ENCODE data around the gene SPTBN4. TPM values are rescaled to one million over a fixed set of nuclear protein-coding genes. Genes with fewer than 3 reads are reported as not detected.

SPTBN4 gene
- total and polyA plus RNA-seq, 2 donors (not counting 1 experiment from before 2014, with no cell fraction given): 1.3 to 6.6 TPM

DNA sequence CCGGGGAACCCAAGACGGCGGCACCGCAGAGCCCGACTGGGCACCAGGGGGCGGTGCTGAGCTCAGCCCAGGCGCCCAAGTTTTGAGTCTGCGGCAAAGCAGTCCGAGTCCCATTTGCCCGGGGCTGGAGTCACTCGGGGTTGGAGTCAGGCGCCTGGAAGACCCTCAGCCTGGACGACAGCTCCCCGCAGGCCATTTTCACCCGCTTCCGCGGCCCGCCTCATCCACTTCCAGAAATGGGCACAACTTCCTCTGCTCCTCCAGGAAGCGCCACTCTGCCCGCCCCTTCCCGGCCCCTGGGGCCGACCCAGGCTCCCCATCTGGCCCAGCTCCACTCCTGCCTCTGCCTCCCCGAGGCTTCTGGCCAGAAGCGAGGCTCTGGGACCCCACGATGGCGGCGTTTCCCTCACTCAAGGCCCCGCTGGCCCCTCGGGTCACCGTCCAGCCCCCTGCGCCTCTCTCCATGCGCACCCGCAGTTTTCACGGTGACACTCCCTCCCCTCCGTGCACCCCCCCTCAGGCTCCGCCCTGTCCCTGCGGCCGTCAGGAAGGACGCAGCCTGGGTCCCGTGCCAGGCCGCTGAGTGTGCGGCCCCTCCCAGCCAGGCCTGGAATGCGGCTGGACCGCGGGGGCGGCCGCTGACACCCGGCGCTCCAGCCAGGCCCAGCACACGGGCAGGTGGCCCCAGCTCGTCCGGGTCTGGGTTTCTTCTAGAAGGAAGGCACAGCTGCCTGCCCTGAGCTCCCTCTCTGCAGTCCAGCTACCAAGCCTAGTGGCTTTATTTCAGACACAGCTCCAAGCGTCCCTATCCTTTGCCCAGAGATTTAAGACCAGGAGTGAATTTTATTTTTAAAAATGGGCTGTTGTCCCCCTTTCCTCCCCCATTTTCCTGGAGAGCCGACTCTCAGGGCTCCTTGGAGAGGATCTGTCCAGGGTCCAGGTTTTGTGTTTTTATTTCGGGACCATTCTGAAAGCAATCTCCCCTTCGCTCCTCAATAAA is 45.7 kb upstream of the SPTBN4 start:
- Histone ChIP-seq H3K27ac (ENCODE audit: insufficient read depth, low read length) (peak overlapping the region; percentile 90), H3K9ac (ENCODE audit: insufficient read depth, low read length) (peak overlapping the region; percentile 74), H2AFZ (ENCODE audit: low read length) (no peak overlapping the region), H3K9me3 (ENCODE audit: control insufficient read depth, insufficient read depth, low read depth, low read length) (no peaks in the 10 kb centered on the region), H4K20me1 (ENCODE audit: control insufficient read depth, extremely low read depth, insufficient read depth, low read length) (no peaks in the 10 kb centered on the region), H3K4me2 (ENCODE audit: extremely low read depth, insufficient read depth, low read length) (peak overlapping the region; percentile 72), H3K27me3 (ENCODE audit: control insufficient read depth, insufficient read depth, low read length) (no peaks in the 10 kb centered on the region), H3K4me3 (replicated peaks in 1 of 4; ENCODE audit: control extremely low read depth in 1 of 4, insufficient read depth in 1 of 4, low read depth in 3 of 4, low read length in 4 of 4) (peak overlapping the region; percentile 22 to 73 (median 50)), H3K79me2 (ENCODE audit: control insufficient read depth, insufficient read depth, low read length) (peaks cover 31% of the 10 kb centered on the region), H3K4me1 (ENCODE audit: control insufficient read depth, extremely low read depth, insufficient read depth, low read length) (peaks cover 12% of the 10 kb centered on the region), H3K36me3 (ENCODE audit: control insufficient read depth, insufficient read depth, low read length) (peaks cover 9% of the 10 kb centered on the region)
- DNase-seq (ENCODE audit: low read depth in 2 of 2): peak; percentile 92
- TF ChIP-seq, protein P1, sequence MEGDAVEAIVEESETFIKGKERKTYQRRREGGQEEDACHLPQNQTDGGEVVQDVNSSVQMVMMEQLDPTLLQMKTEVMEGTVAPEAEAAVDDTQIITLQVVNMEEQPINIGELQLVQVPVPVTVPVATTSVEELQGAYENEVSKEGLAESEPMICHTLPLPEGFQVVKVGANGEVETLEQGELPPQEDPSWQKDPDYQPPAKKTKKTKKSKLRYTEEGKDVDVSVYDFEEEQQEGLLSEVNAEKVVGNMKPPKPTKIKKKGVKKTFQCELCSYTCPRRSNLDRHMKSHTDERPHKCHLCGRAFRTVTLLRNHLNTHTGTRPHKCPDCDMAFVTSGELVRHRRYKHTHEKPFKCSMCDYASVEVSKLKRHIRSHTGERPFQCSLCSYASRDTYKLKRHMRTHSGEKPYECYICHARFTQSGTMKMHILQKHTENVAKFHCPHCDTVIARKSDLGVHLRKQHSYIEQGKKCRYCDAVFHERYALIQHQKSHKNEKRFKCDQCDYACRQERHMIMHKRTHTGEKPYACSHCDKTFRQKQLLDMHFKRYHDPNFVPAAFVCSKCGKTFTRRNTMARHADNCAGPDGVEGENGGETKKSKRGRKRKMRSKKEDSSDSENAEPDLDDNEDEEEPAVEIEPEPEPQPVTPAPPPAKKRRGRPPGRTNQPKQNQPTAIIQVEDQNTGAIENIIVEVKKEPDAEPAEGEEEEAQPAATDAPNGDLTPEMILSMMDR (conservative IDR thresholded peaks at IDR 0.05 in 1 of 2, IDR thresholded peaks at IDR 0.05 in 1 of 2; ENCODE audit: low read depth in 1 of 2, low read length in 2 of 2): peak; percentile 93 to 97
- no peak for TF ChIP-seq EZH2 (IDR thresholded peaks at IDR 0.05; ENCODE audit: low read length, missing control alignments)

DNA sequence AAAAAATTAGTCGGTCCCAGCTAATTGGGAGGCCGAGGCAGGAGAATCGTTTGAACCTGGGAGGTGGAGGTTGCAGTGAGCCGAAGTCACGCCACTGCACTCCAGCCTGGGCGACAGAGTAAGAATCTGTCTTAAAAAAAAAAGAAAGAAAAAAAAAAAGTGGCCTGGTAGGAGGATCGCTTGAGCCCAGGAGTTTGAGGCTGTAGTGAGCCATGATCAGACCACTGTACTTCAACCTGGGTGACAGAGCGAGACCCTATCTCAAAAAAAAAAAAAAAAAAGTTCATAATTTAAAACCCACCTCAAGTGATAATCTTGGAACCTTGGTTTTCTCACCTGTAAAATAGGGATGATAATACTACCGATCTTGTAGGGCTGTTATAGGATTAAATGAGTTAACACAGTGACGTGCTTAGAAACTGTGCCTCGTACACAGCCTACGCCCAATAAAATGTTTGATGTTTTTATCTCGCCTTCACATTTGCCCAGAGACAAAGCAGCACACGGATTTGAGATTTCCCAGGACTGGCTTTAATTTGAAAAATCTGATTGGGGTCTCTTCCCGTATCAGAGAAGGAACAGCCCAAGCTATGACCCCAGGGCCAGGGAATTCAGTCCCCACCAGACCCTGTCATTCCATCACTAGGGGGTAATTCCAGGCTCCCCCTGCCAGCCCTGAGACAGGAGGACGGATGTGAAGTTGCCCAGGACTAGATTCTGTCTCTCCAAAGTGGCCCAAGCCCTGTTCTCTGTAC is 44.6 kb upstream of the SPTBN4 start:
- Histone ChIP-seq H2AFZ (ENCODE audit: low read length) (no peak overlapping the region), H4K20me1 (ENCODE audit: control insufficient read depth, extremely low read depth, insufficient read depth, low read length) (no peaks in the 10 kb centered on the region), H3K4me1 (ENCODE audit: control insufficient read depth, extremely low read depth, insufficient read depth, low read length) (peaks cover 8% of the 10 kb centered on the region), H3K4me2 (ENCODE audit: extremely low read depth, insufficient read depth, low read length) (peak overlapping the region; percentile 32), H3K27me3 (ENCODE audit: control insufficient read depth, insufficient read depth, low read length) (no peaks in the 10 kb centered on the region), H3K4me3 (replicated peaks in 1 of 4; ENCODE audit: control extremely low read depth in 1 of 4, insufficient read depth in 1 of 4, low read depth in 3 of 4, low read length in 4 of 4) (no peak overlapping the region), H3K9ac (ENCODE audit: insufficient read depth, low read length) (no peak overlapping the region), H3K36me3 (ENCODE audit: control insufficient read depth, insufficient read depth, low read length) (peaks cover 9% of the 10 kb centered on the region), H3K79me2 (ENCODE audit: control insufficient read depth, insufficient read depth, low read length) (peaks cover 31% of the 10 kb centered on the region), H3K27ac (ENCODE audit: insufficient read depth, low read length) (peak overlapping the region; percentile 90), H3K9me3 (ENCODE audit: control insufficient read depth, insufficient read depth, low read depth, low read length) (no peaks in the 10 kb centered on the region)
- no peak for DNase-seq (ENCODE audit: low read depth in 2 of 2)
- TF ChIP-seq, protein P1 (conservative IDR thresholded peaks at IDR 0.05 in 1 of 2, IDR thresholded peaks at IDR 0.05 in 1 of 2; ENCODE audit: low read depth in 1 of 2, low read length in 2 of 2): no peak
- TF ChIP-seq EZH2 (IDR thresholded peaks at IDR 0.05; ENCODE audit: low read length, missing control alignments): no peak

Data from fibroblast of lung (primary cell).